ENCODE measurements around the gene FHIT.

The FHIT gene

DNA sequence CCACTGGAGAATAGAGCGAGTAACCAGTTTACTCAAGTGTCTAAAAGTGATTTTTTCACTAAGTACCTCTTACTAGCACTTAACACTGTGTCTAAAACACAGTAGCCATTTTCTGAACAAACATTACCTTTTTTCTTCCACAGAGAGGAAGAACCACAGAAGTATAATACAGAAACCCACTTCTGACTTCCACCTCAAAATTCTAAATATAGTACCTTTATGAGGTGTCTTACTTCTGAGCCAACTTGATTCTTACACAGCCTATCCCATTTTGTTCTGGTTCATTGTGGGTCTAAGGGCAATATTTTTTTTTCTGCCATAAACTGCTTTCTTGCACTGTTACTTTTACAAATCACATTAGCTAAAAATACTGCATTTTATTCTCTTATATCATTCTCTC lies 821.0 kb downstream of the FHIT start:
- intact Hi-C loops (cut with micrococcal nuclease), result no loop called here
- no peak overlapping the region for H3K4me3 Mint-ChIP-seq
- H3K36me3 Mint-ChIP-seq (ENCODE audit: low read depth), result no peaks in the 10 kb centered on the region
- H3K27me3 Mint-ChIP-seq, result no peaks in the 10 kb centered on the region
- H3K9me3 Mint-ChIP-seq, result no peaks in the 10 kb centered on the region
- H3K27ac Mint-ChIP-seq, result no peak overlapping the region
- H3K4me1 Mint-ChIP-seq (ENCODE audit: low read depth), result no peaks in the 10 kb centered on the region

DNA sequence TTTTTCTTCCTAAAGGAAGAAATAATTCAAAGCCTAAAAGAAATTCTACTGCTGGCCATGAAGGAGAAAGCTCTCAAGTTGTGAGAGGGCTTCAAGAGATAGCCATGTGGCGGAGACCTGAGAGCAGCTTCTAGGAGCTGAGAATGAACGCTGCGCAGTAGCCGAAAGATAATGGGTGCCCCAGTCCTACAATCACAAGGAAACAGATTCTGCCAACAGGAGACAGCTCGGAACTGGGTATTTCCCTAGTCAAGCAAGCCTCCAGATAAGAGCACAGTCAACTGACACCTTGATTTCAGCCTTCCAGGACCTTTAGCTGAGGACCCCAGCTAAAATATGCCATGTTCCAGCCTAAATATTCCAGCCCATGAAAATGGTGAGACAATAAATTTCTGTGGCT lies 824.1 kb downstream of the FHIT start:
- Mint-ChIP-seq H3K9me3 (no peaks in the 10 kb centered on the region), H3K4me1 (ENCODE audit: low read depth) (no peaks in the 10 kb centered on the region), H3K27me3 (no peaks in the 10 kb centered on the region), H3K27ac (no peak overlapping the region), H3K36me3 (ENCODE audit: low read depth) (no peaks in the 10 kb centered on the region), H3K4me3 (no peak overlapping the region)
- intact Hi-C loops (cut with micrococcal nuclease), result no loop called here

DNA sequence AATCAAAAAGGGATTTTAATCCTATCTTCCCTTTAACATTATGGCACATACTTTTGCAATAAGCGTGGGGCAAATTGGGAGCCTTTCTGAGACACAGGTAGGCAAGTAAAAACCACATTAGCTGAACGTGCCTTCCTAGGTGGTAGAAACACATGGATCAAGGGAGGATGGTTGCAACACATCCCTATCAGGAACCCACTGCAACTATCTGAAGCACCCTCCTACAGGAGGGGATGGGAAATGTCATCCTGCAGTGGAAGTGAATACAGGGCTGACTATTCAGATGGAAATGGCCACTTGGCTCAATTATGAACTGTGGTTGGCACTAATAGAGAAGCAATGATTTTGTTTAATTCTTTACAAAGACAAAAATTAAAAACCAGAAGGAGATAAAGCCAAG lies 826.3 kb downstream of the FHIT start:
- H3K4me3 Mint-ChIP-seq, result no peak overlapping the region
- H3K9me3 Mint-ChIP-seq, result no peaks in the 10 kb centered on the region
- no peaks in the 10 kb centered on the region for H3K4me1 Mint-ChIP-seq (ENCODE audit: low read depth)
- H3K36me3 Mint-ChIP-seq (ENCODE audit: low read depth), result no peaks in the 10 kb centered on the region
- intact Hi-C loops (cut with micrococcal nuclease), result no loop called here
- no peaks in the 10 kb centered on the region for H3K27me3 Mint-ChIP-seq
- H3K27ac Mint-ChIP-seq, result no peak overlapping the region

DNA sequence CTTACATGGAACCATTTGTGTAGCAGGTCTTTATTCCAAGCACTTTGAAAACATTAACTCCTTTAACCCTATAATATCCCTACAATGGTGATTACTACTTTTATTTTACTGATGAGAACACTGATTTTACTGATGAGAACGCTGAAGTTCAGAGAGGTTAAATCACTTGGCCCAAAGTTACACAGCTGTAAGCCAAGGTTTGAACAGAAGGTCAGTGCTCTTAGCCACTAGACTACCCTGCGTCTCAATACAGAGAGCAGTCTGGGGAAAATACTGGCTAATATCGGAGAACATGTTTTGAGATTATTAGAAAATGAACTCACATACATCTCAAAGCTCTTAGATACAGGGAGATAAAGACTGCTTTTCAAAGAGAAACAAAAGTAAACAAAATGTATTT lies 827.2 kb downstream of the FHIT start:
- H3K4me1 Mint-ChIP-seq (ENCODE audit: low read depth), result no peaks in the 10 kb centered on the region
- no peaks in the 10 kb centered on the region for H3K36me3 Mint-ChIP-seq (ENCODE audit: low read depth)
- H3K9me3 Mint-ChIP-seq, result no peaks in the 10 kb centered on the region
- no peaks in the 10 kb centered on the region for H3K27me3 Mint-ChIP-seq
- intact Hi-C loops (cut with micrococcal nuclease), result no loop called here
- no peak overlapping the region for H3K4me3 Mint-ChIP-seq
- no peak overlapping the region for H3K27ac Mint-ChIP-seq

DNA sequence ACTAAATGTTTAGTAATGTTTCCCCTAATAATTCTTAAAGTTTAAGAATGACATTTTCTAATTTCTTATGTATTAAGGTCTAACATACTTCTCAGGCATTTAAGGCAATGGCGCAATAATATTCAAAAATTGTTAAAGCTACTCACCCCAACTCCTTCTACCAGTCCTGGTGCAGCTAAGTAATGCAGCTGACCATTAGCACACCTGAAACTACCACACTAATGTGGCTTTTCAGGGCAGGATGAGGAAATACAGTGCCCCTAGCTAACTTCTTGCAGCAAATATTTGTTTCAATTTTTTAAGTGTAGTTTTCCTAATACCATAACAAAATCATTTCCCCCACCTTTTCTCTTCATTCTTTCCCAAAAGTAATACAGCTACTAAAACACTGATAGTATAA lies 827.7 kb downstream of the FHIT start:
- no peaks in the 10 kb centered on the region for H3K9me3 Mint-ChIP-seq
- H3K27ac Mint-ChIP-seq, result no peak overlapping the region
- no peaks in the 10 kb centered on the region for H3K36me3 Mint-ChIP-seq (ENCODE audit: low read depth)
- no peak overlapping the region for H3K4me3 Mint-ChIP-seq
- H3K4me1 Mint-ChIP-seq (ENCODE audit: low read depth), result no peaks in the 10 kb centered on the region
- intact Hi-C loops (cut with micrococcal nuclease), result no loop called here
- H3K27me3 Mint-ChIP-seq, result no peaks in the 10 kb centered on the region

DNA sequence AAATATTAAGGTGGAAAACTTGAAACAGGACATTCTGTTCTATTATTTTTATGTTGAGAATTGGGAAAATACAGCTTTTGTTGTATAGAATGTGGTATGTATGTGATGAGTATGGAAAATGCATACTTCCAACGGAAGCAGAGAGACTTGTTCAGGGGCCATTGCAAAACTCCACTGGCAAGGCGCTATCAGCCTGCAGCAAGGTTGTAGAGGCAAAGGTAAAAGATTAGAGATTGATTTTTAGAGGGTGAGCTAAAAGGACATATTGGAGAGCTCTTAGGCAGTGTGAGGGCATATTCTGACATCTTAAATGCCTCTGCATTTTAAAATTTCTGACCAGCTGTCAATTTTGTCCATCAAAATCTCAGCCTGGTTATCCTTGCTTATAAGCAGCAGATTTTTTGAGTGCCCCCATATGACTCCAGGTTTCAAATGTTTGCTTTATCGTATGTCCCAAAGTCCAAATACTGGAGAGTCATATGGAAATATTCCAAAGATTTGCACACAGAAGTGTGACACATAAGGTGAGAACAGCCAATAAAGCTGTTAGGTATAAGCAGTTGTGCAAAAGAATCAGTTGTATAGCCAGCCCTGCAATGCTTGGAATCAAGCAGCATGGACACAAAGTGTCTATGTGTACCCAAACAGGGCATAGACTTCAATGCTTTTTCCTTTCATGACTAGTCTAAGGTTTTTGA lies 829.4 kb downstream of the FHIT start:
- H3K36me3 Mint-ChIP-seq (ENCODE audit: low read depth), result no peaks in the 10 kb centered on the region

DNA sequence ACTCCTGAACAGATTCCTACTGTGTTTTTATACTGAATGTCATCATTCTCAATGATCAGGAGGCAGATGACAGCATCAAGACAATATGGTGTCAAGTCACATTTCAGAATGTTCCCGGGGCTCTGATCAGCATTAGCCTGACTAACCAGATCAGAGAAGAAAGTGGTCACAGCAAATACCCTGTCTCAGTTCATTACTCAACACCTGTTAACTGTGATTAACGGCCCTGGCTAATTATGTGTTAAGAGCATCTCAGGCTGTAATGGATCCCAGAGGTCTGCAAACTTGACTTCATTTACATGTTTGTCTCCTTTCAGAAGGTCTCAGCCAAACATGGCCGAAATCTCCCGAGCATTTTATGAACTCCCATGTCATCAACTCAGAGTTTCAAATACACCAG lies 833.7 kb downstream of the FHIT start:
- H3K9me3 Mint-ChIP-seq, result peaks cover 6% of the 10 kb centered on the region
- H3K27me3 Mint-ChIP-seq, result no peaks in the 10 kb centered on the region
- H3K27ac Mint-ChIP-seq, result no peak overlapping the region
- H3K4me1 Mint-ChIP-seq (ENCODE audit: low read depth), result no peaks in the 10 kb centered on the region
- no peak overlapping the region for H3K4me3 Mint-ChIP-seq
- H3K36me3 Mint-ChIP-seq (ENCODE audit: low read depth), result no peaks in the 10 kb centered on the region
- intact Hi-C loops (cut with micrococcal nuclease), result no loop called here

More for the DNA sequence above, 829.4 kb downstream of the FHIT start:
- H3K27ac Mint-ChIP-seq, result no peak overlapping the region
- H3K27me3 Mint-ChIP-seq, result no peaks in the 10 kb centered on the region
- no peak overlapping the region for H3K4me3 Mint-ChIP-seq
- intact Hi-C loops (cut with micrococcal nuclease), result no loop called here
- no peaks in the 10 kb centered on the region for H3K4me1 Mint-ChIP-seq (ENCODE audit: low read depth)
- no peaks in the 10 kb centered on the region for H3K9me3 Mint-ChIP-seq

DNA sequence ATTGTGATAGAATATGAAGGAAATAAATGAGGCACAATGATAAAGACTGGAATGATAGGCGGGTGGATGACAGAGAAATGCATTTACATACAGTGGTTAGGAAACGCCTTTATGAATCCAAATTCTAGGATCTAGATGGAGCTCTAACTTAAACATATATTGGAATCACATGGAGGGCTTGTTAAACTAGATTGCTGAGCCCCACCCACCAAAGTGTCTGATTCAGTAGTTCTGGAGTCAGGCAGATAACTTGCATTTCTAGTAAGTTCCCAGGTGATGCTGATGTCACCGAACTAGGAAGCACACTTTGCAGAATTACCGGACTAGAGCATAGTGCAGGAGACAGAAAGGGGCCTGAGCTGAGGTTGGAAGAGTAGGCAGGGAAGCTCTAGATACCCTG lies 837.2 kb downstream of the FHIT start:
- intact Hi-C loops (cut with micrococcal nuclease), result no loop called here
- Mint-ChIP-seq H3K4me1 (ENCODE audit: low read depth) (no peaks in the 10 kb centered on the region), H3K36me3 (ENCODE audit: low read depth) (no peaks in the 10 kb centered on the region), H3K27ac (no peak overlapping the region), H3K4me3 (no peak overlapping the region), H3K27me3 (no peaks in the 10 kb centered on the region), H3K9me3 (peaks cover 8% of the 10 kb centered on the region)

DNA sequence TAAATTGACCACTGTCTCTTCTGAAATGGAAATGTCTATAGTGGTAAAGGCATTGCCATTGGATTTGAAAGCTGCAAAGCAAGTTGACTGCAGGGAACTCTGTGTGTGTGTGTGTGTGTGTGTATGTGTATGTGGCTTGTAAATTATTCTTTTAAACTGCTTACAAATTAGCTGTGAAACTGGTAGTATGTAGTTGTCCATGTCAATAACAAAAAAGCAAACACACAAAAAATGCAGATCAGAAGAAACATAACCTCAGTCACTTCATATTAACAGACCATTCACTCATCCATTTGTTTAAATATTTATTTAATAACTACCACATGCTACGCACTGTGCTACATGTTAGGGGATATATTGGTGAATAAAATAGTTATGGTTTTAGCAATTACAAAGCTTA lies 837.7 kb downstream of the FHIT start:
- H3K36me3 Mint-ChIP-seq (ENCODE audit: low read depth), result no peaks in the 10 kb centered on the region
- no peak overlapping the region for H3K4me3 Mint-ChIP-seq
- intact Hi-C loops (cut with micrococcal nuclease), result no loop called here
- H3K9me3 Mint-ChIP-seq, result peaks cover 8% of the 10 kb centered on the region
- no peak overlapping the region for H3K27ac Mint-ChIP-seq
- H3K27me3 Mint-ChIP-seq, result no peaks in the 10 kb centered on the region
- H3K4me1 Mint-ChIP-seq (ENCODE audit: low read depth), result no peaks in the 10 kb centered on the region

DNA sequence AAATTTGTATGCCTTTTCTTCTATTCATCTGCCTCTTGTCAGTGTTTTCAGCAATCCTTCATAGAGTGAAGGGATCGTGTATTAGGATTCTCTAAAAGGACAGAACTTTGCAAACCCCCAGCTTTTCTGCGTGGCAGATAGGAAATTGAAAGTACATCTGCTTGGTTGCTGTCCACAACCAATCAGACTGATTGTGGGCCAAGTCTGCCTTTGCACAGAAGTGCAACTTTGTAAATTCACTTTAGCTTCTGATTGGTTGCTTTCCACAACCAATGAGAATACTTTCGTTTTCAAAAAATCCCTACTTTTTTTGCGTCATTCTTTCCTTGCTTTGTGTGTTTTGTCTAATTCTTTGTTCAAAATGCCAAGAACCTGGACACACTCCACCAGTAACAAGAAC lies 847.4 kb downstream of the FHIT start:
- Mint-ChIP-seq H3K27ac (no peak overlapping the region), H3K36me3 (ENCODE audit: low read depth) (no peaks in the 10 kb centered on the region), H3K9me3 (peaks cover 14% of the 10 kb centered on the region), H3K4me1 (ENCODE audit: low read depth) (peaks cover 5% of the 10 kb centered on the region), H3K27me3 (no peaks in the 10 kb centered on the region), H3K4me3 (no peak overlapping the region)
- intact Hi-C loops (cut with micrococcal nuclease), result no loop called here

DNA sequence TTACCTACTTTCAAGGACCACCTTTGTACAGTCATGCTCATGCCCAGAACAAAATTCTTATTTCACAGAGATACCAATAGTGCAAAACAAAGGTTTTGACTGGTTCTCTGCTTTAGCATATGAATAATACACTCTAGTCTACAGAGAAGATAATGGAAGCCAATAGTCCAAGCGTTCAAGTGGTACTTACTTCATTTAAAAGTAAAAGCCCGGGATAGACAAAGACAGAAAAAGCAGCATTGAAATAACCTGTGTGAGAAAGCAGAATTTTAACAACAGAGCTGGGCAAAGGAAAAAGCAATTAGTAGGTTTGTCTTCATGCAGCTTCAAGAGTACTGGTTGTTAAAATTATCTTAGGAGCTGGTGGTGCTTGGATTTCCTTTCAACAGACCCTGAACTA lies 848.3 kb downstream of the FHIT start:
- no peaks in the 10 kb centered on the region for H3K36me3 Mint-ChIP-seq (ENCODE audit: low read depth)
- H3K4me1 Mint-ChIP-seq (ENCODE audit: low read depth), result peaks cover 5% of the 10 kb centered on the region

DNA sequence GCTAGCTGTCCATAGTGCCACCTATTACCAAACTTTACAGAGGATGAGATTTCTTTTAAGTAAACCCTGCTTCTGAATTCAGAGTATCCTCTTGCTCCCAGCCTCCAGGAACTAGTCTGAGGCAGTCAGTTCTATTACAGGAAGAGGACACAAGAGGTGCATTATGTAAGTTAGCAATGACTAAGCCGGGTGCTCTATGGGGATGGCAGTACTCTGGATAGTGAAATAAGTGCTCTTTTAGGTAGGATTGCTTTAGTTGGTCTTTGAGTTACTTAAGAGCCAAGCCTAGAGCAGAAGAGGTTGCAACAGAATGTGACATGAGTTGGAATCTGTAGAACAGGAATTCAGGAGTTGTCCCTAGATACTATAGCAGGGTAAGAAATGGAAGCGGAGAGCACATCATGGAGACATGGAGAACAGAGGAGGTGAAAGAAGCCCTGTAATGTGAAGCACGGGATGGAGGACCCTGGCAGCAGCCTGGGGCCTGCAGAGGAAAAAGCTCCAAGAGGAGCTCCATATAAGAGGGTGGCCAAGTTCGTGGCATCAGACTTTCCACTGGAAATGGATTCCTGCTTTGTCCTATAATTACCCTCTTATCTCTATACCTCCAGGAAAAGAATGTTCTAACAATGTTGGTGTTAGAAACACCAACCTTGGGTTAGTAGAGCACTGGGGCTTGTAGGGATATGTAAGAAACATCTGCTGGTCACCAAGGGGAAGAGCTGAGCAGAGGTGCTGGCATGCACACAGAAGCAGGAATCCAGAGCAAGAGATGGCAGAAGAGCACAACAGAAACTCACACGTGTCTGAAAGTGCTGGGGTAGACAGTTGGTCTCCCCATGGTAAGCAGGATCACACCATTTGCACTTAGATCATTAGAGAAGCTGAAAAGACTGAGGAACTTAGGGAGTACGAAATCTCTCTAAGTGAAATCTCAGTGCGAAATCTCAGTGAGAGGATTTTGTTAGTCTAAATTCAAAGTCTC lies 851.1 kb downstream of the FHIT start:
- Mint-ChIP-seq H3K27me3 (no peaks in the 10 kb centered on the region), H3K36me3 (ENCODE audit: low read depth) (no peaks in the 10 kb centered on the region), H3K4me1 (ENCODE audit: low read depth) (peaks cover 5% of the 10 kb centered on the region), H3K4me3 (no peak overlapping the region), H3K27ac (no peak overlapping the region), H3K9me3 (peaks cover 9% of the 10 kb centered on the region)
- intact Hi-C loops (cut with micrococcal nuclease), result no loop called here

More for the DNA sequence above, 848.3 kb downstream of the FHIT start:
- Mint-ChIP-seq H3K27ac (no peak overlapping the region), H3K4me3 (no peak overlapping the region), H3K9me3 (peaks cover 14% of the 10 kb centered on the region), H3K27me3 (no peaks in the 10 kb centered on the region)
- intact Hi-C loops (cut with micrococcal nuclease), result no loop called here

DNA sequence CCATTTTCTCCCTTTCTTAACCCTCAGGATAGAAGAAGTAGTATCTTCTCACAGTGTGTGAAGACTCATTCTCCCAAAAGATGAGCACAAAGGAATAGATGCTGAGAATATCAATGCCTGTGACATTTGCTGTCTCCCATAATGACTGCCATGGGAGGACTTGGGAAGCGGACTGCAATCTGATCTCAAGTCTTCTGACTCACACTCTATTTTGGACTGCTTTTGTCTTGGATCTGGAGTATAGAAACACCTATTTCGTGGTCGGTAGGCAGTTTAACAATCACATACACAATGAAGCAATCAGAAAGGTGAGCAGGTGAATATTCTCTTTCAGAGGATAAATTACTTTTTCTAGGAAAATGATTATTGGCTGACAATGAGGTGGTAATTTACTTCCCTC lies 852.0 kb downstream of the FHIT start:
- peaks cover under 1% of the 10 kb centered on the region for H3K9me3 Mint-ChIP-seq
- intact Hi-C loops (cut with micrococcal nuclease), result no loop called here
- H3K4me3 Mint-ChIP-seq, result no peak overlapping the region
- no peaks in the 10 kb centered on the region for H3K36me3 Mint-ChIP-seq (ENCODE audit: low read depth)
- peaks cover 5% of the 10 kb centered on the region for H3K4me1 Mint-ChIP-seq (ENCODE audit: low read depth)
- H3K27me3 Mint-ChIP-seq, result no peaks in the 10 kb centered on the region
- H3K27ac Mint-ChIP-seq, result no peak overlapping the region

DNA sequence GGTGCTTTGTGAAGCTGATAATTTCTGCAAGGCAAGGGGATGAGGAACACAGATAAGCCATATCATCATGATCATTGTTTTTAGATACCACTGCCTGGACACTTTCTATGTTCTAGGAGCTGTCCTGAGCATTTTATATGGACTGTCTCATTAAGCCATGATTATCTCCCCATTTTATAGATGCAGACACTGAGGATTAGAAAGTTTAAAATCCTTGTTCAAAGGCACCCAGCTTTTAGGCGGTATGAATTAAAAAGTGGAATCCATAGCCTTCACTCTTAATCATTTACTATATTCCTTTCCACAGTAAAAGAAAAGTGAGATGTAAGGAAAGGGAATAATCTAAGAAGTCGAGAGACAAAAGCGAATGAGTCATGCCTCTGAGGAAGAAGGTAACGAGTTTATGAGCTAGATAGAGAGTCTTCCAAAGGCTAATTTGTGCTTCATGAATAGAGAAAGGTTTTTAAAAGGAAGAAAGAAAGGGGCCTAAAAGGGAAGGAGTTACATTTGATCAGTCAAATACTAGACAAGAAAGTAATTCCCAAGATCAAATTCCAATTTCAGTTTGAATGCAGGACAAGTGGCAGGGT lies 856.0 kb downstream of the FHIT start:
- H3K9me3 Mint-ChIP-seq, result no peaks in the 10 kb centered on the region
- intact Hi-C loops (cut with micrococcal nuclease), result no loop called here
- no peak overlapping the region for H3K4me3 Mint-ChIP-seq
- no peaks in the 10 kb centered on the region for H3K36me3 Mint-ChIP-seq (ENCODE audit: low read depth)
- peaks cover 5% of the 10 kb centered on the region for H3K4me1 Mint-ChIP-seq (ENCODE audit: low read depth)
- no peak overlapping the region for H3K27ac Mint-ChIP-seq
- H3K27me3 Mint-ChIP-seq, result no peaks in the 10 kb centered on the region

Measured in dendritic cell treated with granulocyte-macrophage colony-stimulating factor and Interleukin-4, amounts not matched to agents 40 ng/mL and 50 ng/mL, for 4 days (primary cell).